CD14-positive monocyte (primary cell): ENCODE data around the gene ZNF296. TPM values are rescaled to one million over a fixed set of nuclear protein-coding genes. Genes with fewer than 3 reads are reported as not detected.

Experiments
- DNase-seq, 3 donors: peaks; one replicate each; pipeline ENCODE4 v3.0.0-alpha.2; 2011 to 2022
- H2AFZ ChIP-seq: 2 replicates; pipeline ENCODE4 v1.6.0; 2012; ENCODE audit warnings: mild to moderate bottlenecking, low read depth, low read length, inconsistent platforms; ENCODE audit not compliant: insufficient read depth, poor library complexity, severe bottlenecking
- H3K27ac ChIP-seq, 2 donors: 1 replicate in 1 of 2; 2 replicates in 1 of 2; pipeline ENCODE4 v1.5.1; 2012 to 2013; ENCODE audit warnings: low read length in 2 of 2, control low read depth in 1 of 2, inconsistent platforms in 1 of 2, low read depth in 1 of 2, mild to moderate bottlenecking in 1 of 2
- H3K27me3 ChIP-seq, 2 donors: one replicate each; pipeline versions ENCODE4 v1.6.0 to v1.6.1; 2011 to 2013; ENCODE audit warnings: low read length in 2 of 2; ENCODE audit not compliant: control insufficient read depth in 2 of 2, insufficient read depth in 2 of 2
- H3K36me3 ChIP-seq, 2 donors: replicated peaks in 1 of 2; 1 replicate in 1 of 2; 2 replicates in 1 of 2; pipeline versions ENCODE4 v1.5.1 to v1.6.1; 2012 to 2013; ENCODE audit warnings: low read length in 2 of 2, control low read depth in 1 of 2, inconsistent platforms in 1 of 2, mild to moderate bottlenecking in 1 of 2; ENCODE audit not compliant: insufficient read depth in 2 of 2, control insufficient read depth in 1 of 2
- H3K4me1 ChIP-seq, 2 donors: 1 replicate in 1 of 2; 2 replicates in 1 of 2; pipeline versions ENCODE4 v1.5.1 to v1.6.1; 2012 to 2013; ENCODE audit warnings: low read length in 2 of 2, control low read depth in 1 of 2, inconsistent platforms in 1 of 2, mild to moderate bottlenecking in 1 of 2, moderate library complexity in 1 of 2; ENCODE audit not compliant: insufficient read depth in 2 of 2, control insufficient read depth in 1 of 2
- H3K4me2 ChIP-seq: replicated peaks from 2 replicates; pipeline ENCODE3; 2012; ENCODE audit warnings: low read length, moderate library complexity, mild to moderate bottlenecking; ENCODE audit not compliant: poor library complexity, severe bottlenecking; ENCODE audit errors: extremely low read depth
- H3K4me3 ChIP-seq, 3 experiments: fragments of 200-600 bp in 1 of 3; sonication (generic) in 1 of 3; replicated peaks in 1 of 3; 1 replicate in 2 of 3; 2 replicates in 1 of 3; pipeline ENCODE4 v1.5.1; 2011 to 2013; ENCODE audit warnings: low read length in 3 of 3, mild to moderate bottlenecking in 3 of 3, control low read depth in 2 of 3, low read depth in 2 of 3, inconsistent platforms in 1 of 3, moderate library complexity in 1 of 3
- H3K79me2 ChIP-seq: 2 replicates; pipeline ENCODE4 v1.6.0; 2012; ENCODE audit warnings: mild to moderate bottlenecking, control low read depth, inconsistent platforms, low read length, moderate library complexity; ENCODE audit not compliant: insufficient read depth
- H3K9ac ChIP-seq: 2 replicates; pipeline ENCODE4 v1.6.0; 2017; ENCODE audit warnings: low read length, mild to moderate bottlenecking; ENCODE audit not compliant: insufficient read depth, poor library complexity, severe bottlenecking
- H3K9me3 ChIP-seq, 2 donors: replicated peaks in 1 of 2; 1 replicate in 1 of 2; 2 replicates in 1 of 2; pipeline versions ENCODE4 v1.5.1 to v1.6.1; 2012 to 2013; ENCODE audit warnings: low read length in 2 of 2, control low read depth in 1 of 2; ENCODE audit not compliant: control insufficient read depth in 1 of 2, insufficient read depth in 1 of 2
- H4K20me1 ChIP-seq: 2 replicates; pipeline ENCODE4 v1.6.0; 2012; ENCODE audit warnings: mild to moderate bottlenecking, low read length, control low read depth, moderate library complexity; ENCODE audit not compliant: insufficient read depth
- H3K27ac Mint-ChIP-seq, 7 donors: one replicate each; pipeline ENCODE4 v1.8.0; 2020; ENCODE audit warnings: mild to moderate bottlenecking in 7 of 7, mixed read lengths in 7 of 7, moderate library complexity in 6 of 7, inconsistent platforms in 2 of 7
- H3K27me3 Mint-ChIP-seq, 3 donors: one replicate each; pipeline ENCODE4 v1.8.0; 2021 to 2022; ENCODE audit warnings: low read depth in 3 of 3, mild to moderate bottlenecking in 3 of 3, mixed read lengths in 3 of 3, moderate library complexity in 3 of 3, inconsistent platforms in 1 of 3
- H3K36me3 Mint-ChIP-seq, 2 donors: one replicate each; pipeline ENCODE4 v1.8.0; 2020; ENCODE audit warnings: mixed read lengths in 2 of 2, inconsistent platforms in 1 of 2, mild to moderate bottlenecking in 1 of 2
- H3K4me1 Mint-ChIP-seq: one replicate; pipeline ENCODE4 v1.8.0; 2020; ENCODE audit warnings: mild to moderate bottlenecking, mixed read lengths
- H3K4me3 Mint-ChIP-seq, 2 donors: one replicate each; pipeline ENCODE4 v1.8.0; 2020; ENCODE audit warnings: mild to moderate bottlenecking in 2 of 2, mixed read lengths in 2 of 2, moderate library complexity in 1 of 2
- H3K9me3 Mint-ChIP-seq, 7 donors: one replicate each; pipeline ENCODE4 v1.8.0; 2020 to 2022; ENCODE audit warnings: mixed read lengths in 7 of 7, mild to moderate bottlenecking in 6 of 7, moderate library complexity in 6 of 7, inconsistent platforms in 2 of 7
- CTCF ChIP-seq: fragments of 200-600 bp; IDR thresholded peaks from one replicate; pipeline ENCODE4 v1.8.0; 2022; ENCODE audit warnings: antibody characterized with exemption, mild to moderate bottlenecking
- WGBS: methylation state at CpG from one replicate; pipeline ENCODE4 v1.1.5; 2013; ENCODE audit warnings: missing lambda C conversion rate; ENCODE audit not compliant: insufficient coverage; 5-methylcytosine and 5-hydroxymethylcytosine counted together
- intact Hi-C, 2 donors: fragments of 100-400 bp; cut with micrococcal nuclease; formaldehyde crosslinking; loops; one replicate each; pipeline versions ENCODE4 v1.15.0 to v1.15.1; 2023
- polyA plus RNA-seq, 3 donors: library from polyadenylated mRNA; depleted of rRNA in 1 of 3; unstranded in 2 of 3; stranded (reverse) in 1 of 3; fragments of 300-500 nt in 2 of 3; fragments of >200 nt in 1 of 3; fragmentation: Illumina TruSeq in 2 of 3; gene quantifications; 1 replicate in 2 of 3; 2 replicates in 1 of 3; pipeline ENCODE4 v1.2.3, GENCODE V29; 2012 to 2021

Gene ZNF296
- polyA plus RNA-seq, 3 donors, result 3.8 to 7.2 (median 6.5) TPM

- H3K36me3 Mint-ChIP-seq, result peaks cover 5 to 21% of the 10 kb centered on the region in 2 donors
- peaks cover 54% of the 10 kb centered on the region for H4K20me1 ChIP-seq
- no peaks in the 10 kb centered on the region for H3K9me3 Mint-ChIP-seq
- DNase-seq, result peak; percentile 93 to 96 (median 95)
- H3K79me2 ChIP-seq, result peaks cover 55% of the 10 kb centered on the region
- peak within 1 kb of the TSS; percentile 93 for H2AFZ ChIP-seq
- H3K27ac ChIP-seq, result peak within 1 kb of the TSS; percentile 72 to 96
- intact Hi-C loops, result loop anchor here in 1 of 2 donors (5.0 kb wide), 2 partner anchors 46 to 84 kb away; partner anchors contain the start of genes BLOC1S3 and TRAPPC6A
- peaks cover 22 to 36% of the 10 kb centered on the region in 2 donors for H3K4me1 ChIP-seq
- WGBS, result under 1% methylated on average over 103 of the region's 103 CpGs
- H3K4me3 ChIP-seq, result peak within 1 kb of the TSS; percentile 66 to 96 (median 80)
- peaks cover 54% of the 10 kb centered on the region for H3K4me1 Mint-ChIP-seq
- H3K4me3 Mint-ChIP-seq, result peak within 1 kb of the TSS; percentile 87 to 99
- peaks cover 6 to 11% of the 10 kb centered on the region in 2 donors for H3K36me3 ChIP-seq
- TF ChIP-seq CTCF, result peak; percentile 48
- no peaks in the 10 kb centered on the region for H3K9me3 ChIP-seq
- H3K27me3 ChIP-seq, result no peaks in the 10 kb centered on the region
- H3K9ac ChIP-seq, result peak within 1 kb of the TSS; percentile 87
- peak within 1 kb of the TSS; percentile 97 to 100 (median 100) for H3K27ac Mint-ChIP-seq
- peak within 1 kb of the TSS; percentile 100 for H3K4me2 ChIP-seq
- peaks cover 0 to 4% (median 0%) of the 10 kb centered on the region in 3 donors for H3K27me3 Mint-ChIP-seq
These were observed 16.7 kb upstream of the ZNF296 start, which contains the start of gene PPP1R37 for GRCh38 chr19:45092747-45093678. TSS of gene PPP1R37 (plus strand) at chr19:45093179. CDS start at chr19:45093326, 147 bp downstream.
